ENCODE data around the gene BEGAIN. TPM values are rescaled to one million over a fixed set of nuclear protein-coding genes. Genes with fewer than 3 reads are reported as not detected.

The BEGAIN gene
- total and polyA plus RNA-seq, 8 donors: 1.2 to 3.6 (median 2.0) TPM

GRCh38 chr14:100537446-100538350, 49.5 kb downstream of the BEGAIN start:
- H3K4me1 ChIP-seq: peaks cover 13 to 22% of the 10 kb centered on the region in 2 donors
- peaks cover 0 to 20% of the 10 kb centered on the region in 2 donors for H3K36me3 ChIP-seq
- no peaks in the 10 kb centered on the region for H3K9me3 ChIP-seq
- H3K27me3 ChIP-seq: no peaks in the 10 kb centered on the region
- TF ChIP-seq CTCF (IDR thresholded peaks at IDR 0.05): no peak
- DNase-seq (peak in 2 of 4 donors; percentile 27 to 72), ATAC-seq (no peak)
- intact Hi-C loops (cut with DNase I): no loop called here
- H3K4me3 ChIP-seq: no peak overlapping the region
- H3K27ac ChIP-seq: no peak overlapping the region

GRCh38 chr14:100536721-100537445, 50.3 kb downstream of the BEGAIN start:
- peak in 2 of 4 donors; percentile 28 to 32 for DNase-seq
- intact Hi-C loops (cut with DNase I): no loop called here
- ATAC-seq: no peak
- Histone ChIP-seq H3K4me3 (no peak overlapping the region), H3K27ac (no peak overlapping the region), H3K36me3 (peaks cover 0 to 20% of the 10 kb centered on the region in 2 donors), H3K27me3 (no peaks in the 10 kb centered on the region), H3K4me1 (peaks cover 14 to 23% of the 10 kb centered on the region in 2 donors), H3K9me3 (no peaks in the 10 kb centered on the region)
- no peak for TF ChIP-seq CTCF (IDR thresholded peaks at IDR 0.05)

- peaks cover 14 to 23% of the 10 kb centered on the region in 2 donors for H3K4me1 ChIP-seq
- H3K4me3 ChIP-seq: no peak overlapping the region
- H3K9me3 ChIP-seq: no peaks in the 10 kb centered on the region
- intact Hi-C loops (cut with DNase I): no loop called here
- TF ChIP-seq CTCF (IDR thresholded peaks at IDR 0.05): no peak
- ATAC-seq (no peak), DNase-seq (peak in 2 of 4 donors; percentile 15 to 43)
- peaks cover 0 to 20% of the 10 kb centered on the region in 2 donors for H3K36me3 ChIP-seq
- H3K27me3 ChIP-seq: no peaks in the 10 kb centered on the region
- H3K27ac ChIP-seq: no peak overlapping the region
Observed at GRCh38 chr14:100536121-100536510, 51.1 kb downstream of the BEGAIN start.

- TF ChIP-seq CTCF (IDR thresholded peaks at IDR 0.05): no peak
- peaks cover 14 to 23% of the 10 kb centered on the region in 2 donors for H3K4me1 ChIP-seq
- no peaks in the 10 kb centered on the region for H3K9me3 ChIP-seq
- H3K27ac ChIP-seq: no peak overlapping the region
- peaks cover 0 to 22% of the 10 kb centered on the region in 2 donors for H3K36me3 ChIP-seq
- ATAC-seq (no peak), DNase-seq (peak in 2 of 4 donors; percentile 25 to 61)
- no peaks in the 10 kb centered on the region for H3K27me3 ChIP-seq
- no peak overlapping the region for H3K4me3 ChIP-seq
- intact Hi-C loops (cut with DNase I): no loop called here
Observed at GRCh38 chr14:100535287-100536120, 51.7 kb downstream of the BEGAIN start.

All from left lung (tissue), 10 donors.